ENCODE measurements around the gene CDON. TPM values are rescaled to one million over a fixed set of nuclear protein-coding genes. Genes with fewer than 3 reads are reported as not detected.
A peak's percentile ranks its signal among the peaks of the same experiment; 100 is the strongest.

Gene CDON
- total RNA-seq, 1 donor from 2014 or later = 71.3 TPM

DNA sequence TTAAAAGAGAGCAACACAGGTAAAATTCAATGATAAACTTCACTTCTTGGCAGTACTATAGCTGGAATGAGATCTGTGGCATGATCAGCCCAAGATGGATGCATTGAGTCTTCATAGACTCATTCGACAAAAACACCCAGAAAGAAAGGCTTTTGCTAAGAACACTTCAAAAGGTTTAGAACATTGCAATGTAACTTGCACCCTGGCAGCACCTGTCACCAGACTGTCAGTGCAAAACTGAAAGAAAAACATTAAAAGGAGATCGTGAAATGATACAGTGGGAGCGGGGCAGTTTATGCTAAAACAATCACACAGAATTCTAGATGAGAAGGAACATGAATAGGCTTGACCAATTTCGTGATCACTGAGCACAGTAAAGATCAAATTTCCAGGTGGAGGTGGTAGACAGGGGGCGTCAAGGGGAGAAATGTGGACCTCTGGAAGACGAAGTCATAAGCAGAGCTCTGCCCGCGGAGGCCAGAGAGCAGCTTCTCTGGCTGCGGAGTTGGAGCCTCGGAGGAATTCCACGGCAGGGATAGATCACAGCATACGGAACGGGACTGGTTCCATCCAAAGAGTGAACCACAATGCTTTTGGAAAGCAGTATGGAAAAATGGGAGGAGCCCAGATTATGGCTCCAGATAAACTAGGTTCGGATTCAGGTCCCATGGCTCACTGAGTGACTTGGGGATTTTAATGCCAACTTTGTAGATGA lies 104.9 kb downstream of the CDON start:
- Histone ChIP-seq H3K9me3 (ENCODE audit: low read depth) (peaks cover 2% of the 10 kb centered on the region), H3K36me3 (peaks cover 9% of the 10 kb centered on the region), H3K4me1 (no peaks in the 10 kb centered on the region), H3F3A (ENCODE audit: low read depth) (no peaks in the 10 kb centered on the region), H3K27me3 (no peaks in the 10 kb centered on the region), H3K27ac (no peak overlapping the region), H2AFZ (replicated peaks) (no peak overlapping the region), H3K4me2 (no peak overlapping the region), H3K79me2 (ENCODE audit: low read depth) (no peaks in the 10 kb centered on the region), H3K4me3 (no peak overlapping the region), H3K9ac (no peak overlapping the region), H4K20me1 (ENCODE audit: low read depth) (no peaks in the 10 kb centered on the region)
- Mint-ChIP-seq H3K4me1 (peaks cover 11% of the 10 kb centered on the region), H3K27me3 (ENCODE audit: insufficient read depth, low read depth) (peaks cover 13% of the 10 kb centered on the region), H3K27ac (no peak overlapping the region), H3K36me3 (peaks cover 49% of the 10 kb centered on the region), H3K4me3 (no peak overlapping the region), H3K9me3 (peaks cover 2% of the 10 kb centered on the region)
- no peak for DNase-seq (ENCODE audit: low spot score)
- TF ChIP-seq, protein P1, sequence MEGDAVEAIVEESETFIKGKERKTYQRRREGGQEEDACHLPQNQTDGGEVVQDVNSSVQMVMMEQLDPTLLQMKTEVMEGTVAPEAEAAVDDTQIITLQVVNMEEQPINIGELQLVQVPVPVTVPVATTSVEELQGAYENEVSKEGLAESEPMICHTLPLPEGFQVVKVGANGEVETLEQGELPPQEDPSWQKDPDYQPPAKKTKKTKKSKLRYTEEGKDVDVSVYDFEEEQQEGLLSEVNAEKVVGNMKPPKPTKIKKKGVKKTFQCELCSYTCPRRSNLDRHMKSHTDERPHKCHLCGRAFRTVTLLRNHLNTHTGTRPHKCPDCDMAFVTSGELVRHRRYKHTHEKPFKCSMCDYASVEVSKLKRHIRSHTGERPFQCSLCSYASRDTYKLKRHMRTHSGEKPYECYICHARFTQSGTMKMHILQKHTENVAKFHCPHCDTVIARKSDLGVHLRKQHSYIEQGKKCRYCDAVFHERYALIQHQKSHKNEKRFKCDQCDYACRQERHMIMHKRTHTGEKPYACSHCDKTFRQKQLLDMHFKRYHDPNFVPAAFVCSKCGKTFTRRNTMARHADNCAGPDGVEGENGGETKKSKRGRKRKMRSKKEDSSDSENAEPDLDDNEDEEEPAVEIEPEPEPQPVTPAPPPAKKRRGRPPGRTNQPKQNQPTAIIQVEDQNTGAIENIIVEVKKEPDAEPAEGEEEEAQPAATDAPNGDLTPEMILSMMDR (IDR thresholded peaks at IDR 0.05) = no peak
- TF ChIP-seq EZH2 (IDR thresholded peaks at IDR 0.05) (no peak), EZH2phosphoT487 (IDR thresholded peaks at IDR 0.05) (no peak)

DNA sequence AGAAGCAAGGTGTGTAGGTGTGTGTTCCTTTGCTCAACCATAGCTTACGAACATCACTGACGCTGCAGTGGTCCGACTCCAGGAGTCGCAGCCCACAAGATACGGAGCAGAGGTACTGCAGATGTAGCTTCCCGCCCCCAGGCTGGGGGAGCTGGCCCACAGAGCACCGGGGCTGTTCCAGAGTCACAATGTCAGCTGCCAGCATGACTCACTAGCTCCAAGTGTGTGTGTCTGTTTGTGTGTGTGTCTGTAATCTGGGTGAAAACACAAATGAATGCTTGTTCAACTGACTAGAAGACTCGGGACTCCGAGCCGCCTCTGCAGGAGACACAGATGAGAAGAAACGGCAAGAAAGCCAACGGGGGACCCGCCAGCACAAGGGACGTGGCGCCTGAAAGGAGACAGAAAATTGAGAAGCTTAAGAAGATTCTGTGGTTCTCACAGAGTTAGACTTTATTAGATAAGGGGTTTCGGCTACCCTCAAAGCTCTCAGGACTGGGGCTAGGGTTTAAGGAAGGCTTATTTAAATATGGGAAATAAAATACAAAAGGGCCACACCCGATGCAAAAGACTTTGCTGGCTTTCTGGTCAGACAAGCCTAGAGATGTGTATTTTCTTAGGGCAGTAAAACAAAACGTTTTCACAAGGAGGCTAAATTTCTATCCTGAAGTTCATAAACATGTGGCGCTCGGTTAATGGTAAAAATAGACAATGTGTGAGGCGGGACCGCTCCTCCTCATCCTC lies 106.1 kb downstream of the CDON start:
- peaks cover 4% of the 10 kb centered on the region for H3K4me1 ChIP-seq
- TF ChIP-seq EZH2phosphoT487 (IDR thresholded peaks at IDR 0.05) (no peak), EZH2 (IDR thresholded peaks at IDR 0.05) (no peak)
- TF ChIP-seq, protein P1 (IDR thresholded peaks at IDR 0.05) = no peak
- H3K9me3 Mint-ChIP-seq = no peaks in the 10 kb centered on the region
- H3K36me3 ChIP-seq = peaks cover 5% of the 10 kb centered on the region
- H4K20me1 ChIP-seq (ENCODE audit: low read depth) = no peaks in the 10 kb centered on the region
- no peaks in the 10 kb centered on the region for H3F3A ChIP-seq (ENCODE audit: low read depth)
- H3K4me3 ChIP-seq = no peak overlapping the region
- H3K9ac ChIP-seq = no peak overlapping the region
- H3K36me3 Mint-ChIP-seq = peaks cover 37% of the 10 kb centered on the region
- no peak overlapping the region for H3K4me2 ChIP-seq
- H3K27ac ChIP-seq = no peak overlapping the region
- H3K27me3 ChIP-seq = no peaks in the 10 kb centered on the region
- H3K4me3 Mint-ChIP-seq = no peak overlapping the region
- H3K9me3 ChIP-seq (ENCODE audit: low read depth) = no peaks in the 10 kb centered on the region
- peak overlapping the region; percentile 29 for H3K27ac Mint-ChIP-seq
- no peak overlapping the region for H2AFZ ChIP-seq (replicated peaks)
- H3K79me2 ChIP-seq (ENCODE audit: low read depth) = no peaks in the 10 kb centered on the region
- H3K27me3 Mint-ChIP-seq (ENCODE audit: insufficient read depth, low read depth) = peaks cover 13% of the 10 kb centered on the region
- H3K4me1 Mint-ChIP-seq = peaks cover 17% of the 10 kb centered on the region
- no peak for DNase-seq (ENCODE audit: low spot score)

DNA sequence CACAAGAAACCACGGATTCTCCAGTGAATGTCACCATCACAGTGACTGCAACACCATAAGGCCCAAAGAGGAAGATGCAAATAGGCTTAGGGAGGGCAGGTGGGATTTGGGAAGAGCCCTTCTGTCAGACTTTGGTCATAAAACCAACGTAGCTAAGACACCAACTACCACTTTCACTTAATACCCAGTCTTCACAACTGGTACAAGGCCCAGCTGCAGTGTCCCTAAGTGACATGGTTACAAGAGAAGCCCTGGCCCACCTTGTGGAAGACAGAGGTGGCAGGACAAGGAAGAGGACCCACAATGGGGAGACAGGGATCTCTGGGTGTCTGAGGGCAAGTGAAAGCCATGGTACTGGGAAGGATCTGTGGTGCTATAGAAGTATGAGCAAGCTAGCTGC lies 106.8 kb downstream of the CDON start:
- Histone ChIP-seq H3K4me3 (no peak overlapping the region), H3F3A (ENCODE audit: low read depth) (no peaks in the 10 kb centered on the region), H2AFZ (replicated peaks) (no peak overlapping the region), H3K9me3 (ENCODE audit: low read depth) (no peaks in the 10 kb centered on the region), H4K20me1 (ENCODE audit: low read depth) (no peaks in the 10 kb centered on the region), H3K27ac (no peak overlapping the region), H3K36me3 (peaks cover 5% of the 10 kb centered on the region), H3K79me2 (ENCODE audit: low read depth) (no peaks in the 10 kb centered on the region), H3K9ac (no peak overlapping the region), H3K4me1 (peaks cover 5% of the 10 kb centered on the region), H3K4me2 (no peak overlapping the region), H3K27me3 (no peaks in the 10 kb centered on the region)
- peak overlapping the region; percentile 16 for H3K27ac Mint-ChIP-seq
- H3K9me3 Mint-ChIP-seq = no peaks in the 10 kb centered on the region
- TF ChIP-seq EZH2phosphoT487 (IDR thresholded peaks at IDR 0.05) = no peak
- TF ChIP-seq, protein P1 (IDR thresholded peaks at IDR 0.05) = no peak
- no peak for TF ChIP-seq EZH2 (IDR thresholded peaks at IDR 0.05)
- peaks cover 21% of the 10 kb centered on the region for H3K4me1 Mint-ChIP-seq
- DNase-seq (ENCODE audit: low spot score) = no peak
- H3K36me3 Mint-ChIP-seq = peaks cover 35% of the 10 kb centered on the region
- peaks cover 16% of the 10 kb centered on the region for H3K27me3 Mint-ChIP-seq (ENCODE audit: insufficient read depth, low read depth)
- no peak overlapping the region for H3K4me3 Mint-ChIP-seq
